Sigmoid colon (tissue), 4 donors: ENCODE data around the gene BIN2.

Experiments used
- CTCF ChIP-seq, 4 experiments: fragments of 450-650 bp in 3 of 4; fragments of 200-600 bp in 1 of 4; IDR thresholded peaks; one replicate each; pipeline ENCODE4 v1.5.1; 2016 to 2019; ENCODE audit warnings: antibody characterized with exemption in 4 of 4, mild to moderate bottlenecking in 3 of 4, moderate library complexity in 2 of 4
- POLR2AphosphoS5 ChIP-seq, 4 donors: sonication (generic); formaldehyde crosslinking; IDR thresholded peaks; one replicate each; pipeline ENCODE4 v1.6.1; 2017; ENCODE audit warnings: antibody characterized with exemption in 4 of 4

- TF ChIP-seq CTCF (IDR thresholded peaks at IDR 0.05) = no peak
- no peak for TF ChIP-seq POLR2AphosphoS5 (IDR thresholded peaks at IDR 0.05)
Observed at GRCh38 chr12:51281202-51281924, 42.6 kb downstream of the BIN2 start.
